ENCODE measurements around the gene PLA2G6.
"Not testable (repeated sequence)": the region's sequence is repeated elsewhere in the genome, so short reads cannot be mapped to it uniquely, and the experiment has no call there.

PLA2G6 gene

GRCh38 chr22:38165922-38166593, 15.6 kb downstream of the PLA2G6 start:
- DNase-seq = no peak

GRCh38 chr22:38164551-38164918, 17.1 kb downstream of the PLA2G6 start:
- DNase-seq = no peak

- no peak for DNase-seq
Observed at GRCh38 chr22:38163844-38164550, 17.6 kb downstream of the PLA2G6 start.

- no peak for DNase-seq
Observed at GRCh38 chr22:38162881-38163843, 18.5 kb downstream of the PLA2G6 start.

- no peak for DNase-seq
Observed at GRCh38 chr22:38155703-38156102, 25.9 kb downstream of the PLA2G6 start.

- DNase-seq = not testable (repeated sequence)
Observed at GRCh38 chr22:38154563-38154915, 27.1 kb downstream of the PLA2G6 start.

GRCh38 chr22:38153821-38154562, 27.6 kb downstream of the PLA2G6 start:
- DNase-seq = no peak

GRCh38 chr22:38151126-38151500, 30.5 kb downstream of the PLA2G6 start:
- no peak for DNase-seq

GRCh38 chr22:38148245-38148644, 33.4 kb downstream of the PLA2G6 start:
- DNase-seq = no peak

- not testable (repeated sequence) for DNase-seq
Observed at GRCh38 chr22:38146166-38146565, 35.5 kb downstream of the PLA2G6 start.

- DNase-seq = no peak
Observed at GRCh38 chr22:38144025-38144405, 37.6 kb downstream of the PLA2G6 start.

- no peak for DNase-seq
Observed at GRCh38 chr22:38142606-38143005, 39.0 kb downstream of the PLA2G6 start.

- no peak for DNase-seq
Observed at GRCh38 chr22:38141217-38141973, 40.2 kb downstream of the PLA2G6 start.

GRCh38 chr22:38139901-38140300, 41.7 kb downstream of the PLA2G6 start:
- no peak for DNase-seq

- no peak for DNase-seq
Observed at GRCh38 chr22:38138961-38139360, 42.7 kb downstream of the PLA2G6 start.

- DNase-seq = no peak
Observed at GRCh38 chr22:38137876-38138687, 43.5 kb downstream of the PLA2G6 start.

GRCh38 chr22:38136607-38137006, 45.0 kb downstream of the PLA2G6 start:
- no peak for DNase-seq

GRCh38 chr22:38135133-38135706, 46.4 kb downstream of the PLA2G6 start:
- no peak for DNase-seq

- DNase-seq = no peak
Observed at GRCh38 chr22:38133331-38133730, 48.3 kb downstream of the PLA2G6 start.

- no peak for DNase-seq
Observed at GRCh38 chr22:38132794-38133193, 48.8 kb downstream of the PLA2G6 start.

- no peak for DNase-seq
Observed at GRCh38 chr22:38132136-38132535, 49.5 kb downstream of the PLA2G6 start.

Measured in activated CD8-positive, alpha-beta memory T cell treated with anti-CD3 and anti-CD28 coated beads, Interleukin-2, amount 50 U/mL, for 4 hours (primary cell).